ES-I3 (cell line): Measurements from ENCODE around the gene SLC18B1.

Source experiments
- H3K36me3 ChIP-seq: 2 replicates; pipeline ENCODE4 v1.6.1; 2013; ENCODE audit warnings: mild to moderate bottlenecking, low read length, control low read depth, moderate library complexity; ENCODE audit not compliant: insufficient read depth
- H3K4me1 ChIP-seq: 2 replicates; pipeline ENCODE4 v1.6.1; 2013; ENCODE audit warnings: mild to moderate bottlenecking, control low read depth, low read length; ENCODE audit not compliant: insufficient read depth
- H3K9ac ChIP-seq: 2 replicates; pipeline ENCODE4 v1.6.1; 2013; ENCODE audit warnings: low read depth, mild to moderate bottlenecking, low read length, moderate library complexity
- H3K9me3 ChIP-seq: 2 replicates; pipeline ENCODE4 v1.6.1; 2013; ENCODE audit warnings: mild to moderate bottlenecking, low read length, moderate library complexity; ENCODE audit not compliant: control insufficient read depth, insufficient read depth

Gene SLC18B1

GRCh38 chr6:132813173-132813856, 14.9 kb upstream of the SLC18B1 start:
- H3K36me3 ChIP-seq = peaks cover 37% of the 10 kb centered on the region
- H3K9ac ChIP-seq = peak overlapping the region; percentile 98
- peaks cover 7% of the 10 kb centered on the region for H3K4me1 ChIP-seq
- no peaks in the 10 kb centered on the region for H3K9me3 ChIP-seq

- peaks cover 31% of the 10 kb centered on the region for H3K36me3 ChIP-seq
- peaks cover 7% of the 10 kb centered on the region for H3K4me1 ChIP-seq
- no peaks in the 10 kb centered on the region for H3K9me3 ChIP-seq
- H3K9ac ChIP-seq = peak overlapping the region; percentile 98
Observed at GRCh38 chr6:132812756-132813172, 14.3 kb upstream of the SLC18B1 start.

GRCh38 chr6:132812255-132812732, 13.9 kb upstream of the SLC18B1 start:
- peak overlapping the region; percentile 98 for H3K9ac ChIP-seq
- no peaks in the 10 kb centered on the region for H3K9me3 ChIP-seq
- peaks cover 27% of the 10 kb centered on the region for H3K36me3 ChIP-seq
- H3K4me1 ChIP-seq = peaks cover 7% of the 10 kb centered on the region

GRCh38 chr6:132811276-132811675, 12.8 kb upstream of the SLC18B1 start:
- no peaks in the 10 kb centered on the region for H3K9me3 ChIP-seq
- H3K9ac ChIP-seq = no peak overlapping the region
- H3K4me1 ChIP-seq = peaks cover 7% of the 10 kb centered on the region
- peaks cover 16% of the 10 kb centered on the region for H3K36me3 ChIP-seq

GRCh38 chr6:132805548-132805947, 7.1 kb upstream of the SLC18B1 start:
- Histone ChIP-seq H3K4me1 (no peaks in the 10 kb centered on the region), H3K9ac (no peak overlapping the region), H3K36me3 (no peaks in the 10 kb centered on the region), H3K9me3 (no peaks in the 10 kb centered on the region; the same call in 1 of the 2 replicates)

GRCh38 chr6:132804251-132804650, 5.8 kb upstream of the SLC18B1 start:
- Histone ChIP-seq H3K4me1 (no peaks in the 10 kb centered on the region), H3K36me3 (no peaks in the 10 kb centered on the region), H3K9me3 (no peaks in the 10 kb centered on the region; the same call in 1 of the 2 replicates)

GRCh38 chr6:132800656-132801055, 2.2 kb upstream of the SLC18B1 start:
- Histone ChIP-seq H3K9ac (no peak overlapping the region), H3K9me3 (no peaks in the 10 kb centered on the region; the same call in 1 of the 2 replicates), H3K4me1 (no peaks in the 10 kb centered on the region)

More at GRCh38 chr6:132804251-132804650, 5.8 kb upstream of the SLC18B1 start:
- H3K9ac ChIP-seq = no peak overlapping the region

GRCh38 chr6:132798869-132799538, 567 bp upstream of the SLC18B1 start:
- H3K9me3 ChIP-seq = no peaks in the 10 kb centered on the region
- no peaks in the 10 kb centered on the region for H3K4me1 ChIP-seq
- H3K9ac ChIP-seq = peak overlapping the region; percentile 65
- no peaks in the 10 kb centered on the region for H3K36me3 ChIP-seq

More at GRCh38 chr6:132800656-132801055, 2.2 kb upstream of the SLC18B1 start:
- H3K36me3 ChIP-seq = no peaks in the 10 kb centered on the region

- no peaks in the 10 kb centered on the region for H3K4me1 ChIP-seq
- H3K9me3 ChIP-seq = no peaks in the 10 kb centered on the region
- H3K9ac ChIP-seq = no peak overlapping the region
- no peaks in the 10 kb centered on the region for H3K36me3 ChIP-seq
Observed at GRCh38 chr6:132795461-132795860, 3.0 kb downstream of the SLC18B1 start.

GRCh38 chr6:132792510-132792909, 5.9 kb downstream of the SLC18B1 start:
- Histone ChIP-seq H3K4me1 (no peaks in the 10 kb centered on the region), H3K36me3 (no peaks in the 10 kb centered on the region), H3K9me3 (no peaks in the 10 kb centered on the region), H3K9ac (no peak overlapping the region)

- Histone ChIP-seq H3K4me1 (no peaks in the 10 kb centered on the region), H3K36me3 (no peaks in the 10 kb centered on the region), H3K9ac (no peak overlapping the region)
Observed at GRCh38 chr6:132790450-132790849, 8.0 kb downstream of the SLC18B1 start.

GRCh38 chr6:132789396-132789776, 9.1 kb downstream of the SLC18B1 start:
- Histone ChIP-seq H3K9ac (no peak overlapping the region), H3K36me3 (no peaks in the 10 kb centered on the region), H3K4me1 (no peaks in the 10 kb centered on the region), H3K9me3 (no peaks in the 10 kb centered on the region)

More at GRCh38 chr6:132790450-132790849, 8.0 kb downstream of the SLC18B1 start:
- H3K9me3 ChIP-seq = no peaks in the 10 kb centered on the region

- no peaks in the 10 kb centered on the region for H3K9me3 ChIP-seq
- no peaks in the 10 kb centered on the region for H3K36me3 ChIP-seq
- H3K9ac ChIP-seq = no peak overlapping the region
- H3K4me1 ChIP-seq = no peaks in the 10 kb centered on the region
Observed at GRCh38 chr6:132788658-132789395, 9.6 kb downstream of the SLC18B1 start.

GRCh38 chr6:132785936-132786335, 12.5 kb downstream of the SLC18B1 start:
- H3K36me3 ChIP-seq = no peaks in the 10 kb centered on the region
- H3K4me1 ChIP-seq = no peaks in the 10 kb centered on the region
- H3K9me3 ChIP-seq = no peaks in the 10 kb centered on the region
- H3K9ac ChIP-seq = no peak overlapping the region
